Kidney epithelial cell (primary cell): ENCODE measurements around the gene FILIP1. TPM values are rescaled to one million over a fixed set of nuclear protein-coding genes. Genes with fewer than 3 reads are reported as not detected.

ENCODE experiments used
- DNase-seq: peaks from one replicate; pipeline ENCODE4 v3.0.0-alpha.2; 2010; ENCODE audit warnings: low read depth
- H3K27me3 ChIP-seq: 2 replicates; pipeline ENCODE4 v1.6.0; 2011; ENCODE audit warnings: low read length; ENCODE audit not compliant: control insufficient read depth, insufficient read depth
- H3K36me3 ChIP-seq: 2 replicates; pipeline ENCODE4 v1.5.1; 2011; ENCODE audit warnings: low read length; ENCODE audit not compliant: control insufficient read depth, insufficient read depth
- H3K4me3 ChIP-seq: 2 replicates; pipeline ENCODE4 v1.5.1; 2011; ENCODE audit warnings: low read depth, mild to moderate bottlenecking, control low read depth, low read length
- total RNA-seq: library from RNA; depleted of rRNA; stranded (reverse); fragments of >200 nt; gene quantifications from 2 replicates; pipeline ENCODE4 v1.2.3, GENCODE V29; 2015
- TF ChIP-seq, protein P1 (sequence below): IDR thresholded peaks from 2 replicates; pipeline ENCODE4 v1.5.1; 2011; ENCODE audit warnings: mild to moderate bottlenecking, moderate library complexity, low read length, control low read depth, inconsistent platforms; ENCODE audit not compliant: insufficient read depth, poor library complexity, severe bottlenecking

Gene FILIP1
- total RNA-seq, 1 donor from 2014 or later = 0.04 TPM

DNA sequence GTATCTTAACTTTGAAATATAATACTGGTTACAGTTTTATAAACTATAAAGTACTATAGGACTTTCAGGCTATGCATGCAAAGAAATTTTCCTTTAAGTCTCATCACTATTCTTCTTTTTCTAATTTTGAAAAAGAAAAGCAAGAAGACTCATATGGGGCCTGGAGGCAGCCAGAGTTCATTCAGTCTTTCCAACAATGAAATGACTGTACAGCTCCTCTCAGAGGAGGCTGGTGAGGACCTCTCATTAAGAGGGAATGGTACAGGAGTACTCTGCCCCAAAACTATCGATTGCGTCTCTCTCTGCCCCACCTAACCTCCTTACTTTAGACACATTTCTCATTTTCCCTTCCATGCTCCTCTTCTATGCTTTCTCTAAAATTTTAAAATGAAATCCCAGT is 66.3 kb downstream of the FILIP1 start:
- no peak overlapping the region for H3K4me3 ChIP-seq
- DNase-seq = no peak
- no peaks in the 10 kb centered on the region for H3K36me3 ChIP-seq
- TF ChIP-seq, protein P1, sequence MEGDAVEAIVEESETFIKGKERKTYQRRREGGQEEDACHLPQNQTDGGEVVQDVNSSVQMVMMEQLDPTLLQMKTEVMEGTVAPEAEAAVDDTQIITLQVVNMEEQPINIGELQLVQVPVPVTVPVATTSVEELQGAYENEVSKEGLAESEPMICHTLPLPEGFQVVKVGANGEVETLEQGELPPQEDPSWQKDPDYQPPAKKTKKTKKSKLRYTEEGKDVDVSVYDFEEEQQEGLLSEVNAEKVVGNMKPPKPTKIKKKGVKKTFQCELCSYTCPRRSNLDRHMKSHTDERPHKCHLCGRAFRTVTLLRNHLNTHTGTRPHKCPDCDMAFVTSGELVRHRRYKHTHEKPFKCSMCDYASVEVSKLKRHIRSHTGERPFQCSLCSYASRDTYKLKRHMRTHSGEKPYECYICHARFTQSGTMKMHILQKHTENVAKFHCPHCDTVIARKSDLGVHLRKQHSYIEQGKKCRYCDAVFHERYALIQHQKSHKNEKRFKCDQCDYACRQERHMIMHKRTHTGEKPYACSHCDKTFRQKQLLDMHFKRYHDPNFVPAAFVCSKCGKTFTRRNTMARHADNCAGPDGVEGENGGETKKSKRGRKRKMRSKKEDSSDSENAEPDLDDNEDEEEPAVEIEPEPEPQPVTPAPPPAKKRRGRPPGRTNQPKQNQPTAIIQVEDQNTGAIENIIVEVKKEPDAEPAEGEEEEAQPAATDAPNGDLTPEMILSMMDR = no peak
- no peaks in the 10 kb centered on the region for H3K27me3 ChIP-seq

DNA sequence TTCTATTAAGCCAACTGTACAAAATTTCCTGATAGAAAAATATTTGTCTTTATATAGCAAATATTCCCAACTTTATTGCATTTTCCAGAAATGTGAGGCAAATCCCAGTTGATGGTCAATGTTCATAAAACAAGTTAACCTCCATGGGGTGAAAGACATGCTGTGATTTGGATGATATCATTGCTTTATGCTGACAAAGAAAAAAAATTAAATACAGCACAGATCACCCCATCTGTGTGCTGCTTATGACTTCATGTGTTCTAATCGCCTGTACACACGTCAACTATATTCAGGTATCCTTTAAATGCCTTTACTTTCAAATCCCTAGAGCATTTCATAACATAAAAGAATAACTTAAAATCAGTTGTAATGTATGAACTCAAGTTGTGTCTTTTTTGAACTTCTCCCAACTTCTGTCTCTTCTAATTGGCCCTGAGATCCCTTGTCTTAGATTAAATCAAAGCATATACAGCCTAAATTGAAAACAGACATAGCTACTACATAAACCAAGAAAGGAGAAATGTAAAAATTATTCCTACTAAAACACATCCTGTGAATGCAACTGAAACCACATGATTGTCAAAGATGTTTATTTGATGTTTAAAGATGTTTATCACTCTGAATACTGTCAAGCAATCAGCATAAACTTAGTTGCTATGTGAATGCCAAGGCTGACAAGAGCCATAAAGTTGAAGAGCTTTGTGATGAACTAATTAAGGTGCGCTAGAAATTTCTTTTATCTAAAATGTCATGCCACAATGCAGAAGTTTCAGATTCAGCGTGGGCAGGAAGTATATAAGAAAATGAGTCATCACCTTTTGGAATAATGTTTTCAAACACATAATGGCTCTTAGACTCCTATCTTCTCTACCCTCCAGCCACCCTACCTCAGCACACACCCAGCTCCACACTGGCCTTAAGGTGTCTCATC is 68.7 kb downstream of the FILIP1 start:
- TF ChIP-seq, protein P1 = no peak
- Histone ChIP-seq H3K36me3 (no peaks in the 10 kb centered on the region), H3K27me3 (no peaks in the 10 kb centered on the region), H3K4me3 (no peak overlapping the region)
- no peak for DNase-seq

DNA sequence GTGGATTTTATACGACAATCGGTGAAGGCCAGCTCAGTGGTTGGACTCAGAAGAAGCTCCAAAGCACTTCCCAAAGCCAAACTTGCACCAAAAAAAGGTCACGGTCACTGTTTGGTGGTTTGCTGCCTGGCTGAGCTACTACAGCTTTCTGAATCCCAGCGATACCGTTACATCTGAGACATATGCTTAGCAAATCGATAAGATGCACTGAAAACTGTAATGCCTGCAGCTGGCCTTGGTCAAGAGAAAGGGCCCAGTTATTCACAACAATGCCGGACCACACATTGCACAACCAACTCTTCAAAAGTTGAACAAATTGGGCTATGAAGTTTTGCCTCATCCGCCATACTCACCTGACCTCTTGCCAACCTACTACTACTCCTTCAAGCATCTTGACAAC is 70.2 kb downstream of the FILIP1 start:
- Histone ChIP-seq H3K36me3 (no peaks in the 10 kb centered on the region), H3K27me3 (no peaks in the 10 kb centered on the region), H3K4me3 (no peak overlapping the region)
- TF ChIP-seq, protein P1 = no peak
- DNase-seq = no peak

DNA sequence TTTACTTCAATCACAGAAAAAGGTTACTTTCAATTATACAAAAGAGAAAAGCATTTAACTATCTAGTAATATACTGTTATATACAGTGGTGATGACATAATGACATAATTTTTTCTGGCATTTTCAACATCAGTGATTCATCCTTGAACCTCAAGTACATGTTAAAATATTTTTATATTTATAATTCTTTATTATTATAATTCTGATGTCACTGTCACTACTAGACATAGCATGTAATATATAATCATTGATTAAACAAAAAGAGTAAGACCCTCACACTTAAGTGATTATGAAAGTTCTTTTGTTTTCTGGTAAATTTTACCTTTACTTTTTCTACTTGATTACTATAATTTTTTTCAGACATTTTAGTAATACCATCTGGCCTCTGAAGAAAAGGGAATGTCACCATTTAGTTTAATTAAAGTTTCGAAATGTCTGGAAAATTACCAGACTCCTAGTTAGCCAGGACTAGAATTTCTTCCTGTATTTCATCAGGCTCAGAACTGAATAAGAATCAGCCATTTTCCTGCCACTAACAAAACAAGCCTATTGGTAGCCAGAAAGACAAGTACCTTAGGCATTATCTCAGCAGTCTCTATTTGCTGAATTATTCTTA is 71.5 kb downstream of the FILIP1 start:
- no peaks in the 10 kb centered on the region for H3K27me3 ChIP-seq

DNA sequence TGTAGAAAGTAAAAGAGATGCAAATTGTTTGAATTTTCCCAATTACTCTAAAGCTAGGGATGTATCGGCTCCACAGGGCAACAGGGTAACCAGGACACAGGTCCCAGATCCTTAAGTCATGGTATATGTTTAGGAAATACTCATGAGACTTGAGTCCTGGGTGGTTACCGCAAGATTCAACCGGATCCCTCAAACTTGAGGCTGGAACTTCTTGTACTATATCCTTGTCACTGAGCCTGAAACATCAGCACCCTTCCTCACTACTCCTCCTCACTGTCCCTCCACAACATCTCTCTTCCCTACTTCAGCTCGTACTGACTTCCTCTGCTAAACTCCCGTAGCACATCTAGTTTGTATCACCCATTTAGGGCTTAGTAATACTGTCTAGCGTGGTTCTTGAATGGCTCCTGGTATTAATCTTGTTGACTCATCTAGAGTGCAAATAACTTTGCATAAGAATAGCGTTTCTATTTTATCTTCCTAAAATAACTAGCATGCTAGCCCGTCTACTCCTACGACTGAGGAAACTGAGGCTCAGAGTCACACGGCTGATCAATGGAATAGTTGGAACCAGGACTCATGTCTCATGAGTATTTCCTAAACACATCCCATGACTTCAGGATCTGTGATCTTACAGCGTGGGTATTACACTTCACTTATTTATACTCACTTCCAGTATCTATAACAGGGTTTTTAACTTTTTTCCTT is 72.1 kb downstream of the FILIP1 start:
- DNase-seq = no peak
- TF ChIP-seq, protein P1 = no peak
- Histone ChIP-seq H3K36me3 (no peaks in the 10 kb centered on the region), H3K4me3 (no peak overlapping the region), H3K27me3 (no peaks in the 10 kb centered on the region)

More for the DNA sequence above, 71.5 kb downstream of the FILIP1 start:
- Histone ChIP-seq H3K36me3 (no peaks in the 10 kb centered on the region), H3K4me3 (no peak overlapping the region)
- TF ChIP-seq, protein P1 = no peak
- DNase-seq = no peak
